Suprapubic skin (tissue), 4 donors: ENCODE data around the gene CYP2W1.
"Not testable (repeated sequence)": the region's sequence is repeated elsewhere in the genome, so short reads cannot be mapped to it uniquely, and the experiment has no call there.

Experiments
- EP300 ChIP-seq: sonication (generic); formaldehyde crosslinking; IDR thresholded peaks from one replicate; pipeline ENCODE4 v1.6.1; 2017; ENCODE audit warnings: antibody characterized with exemption
- POLR2A ChIP-seq, 2 donors: fragments of 450-650 bp; IDR thresholded peaks; one replicate each; pipeline ENCODE4 v1.6.1; 2017; ENCODE audit warnings: antibody characterized with exemption in 2 of 2, mild to moderate bottlenecking in 2 of 2, moderate library complexity in 2 of 2
- POLR2AphosphoS5 ChIP-seq, 3 donors: sonication (generic); formaldehyde crosslinking; IDR thresholded peaks; one replicate each; pipeline ENCODE4 v1.6.1; 2017; ENCODE audit warnings: antibody characterized with exemption in 3 of 3
- TF ChIP-seq, protein P1 (sequence below), 2 donors: fragments of 200-600 bp in 1 of 2; fragments of 450-650 bp in 1 of 2; sonication (generic) in 1 of 2; IDR thresholded peaks; one replicate each; pipeline ENCODE4 v1.5.1; 2016 to 2019; ENCODE audit warnings: antibody characterized with exemption in 2 of 2, mild to moderate bottlenecking in 1 of 2, moderate library complexity in 1 of 2

DNA sequence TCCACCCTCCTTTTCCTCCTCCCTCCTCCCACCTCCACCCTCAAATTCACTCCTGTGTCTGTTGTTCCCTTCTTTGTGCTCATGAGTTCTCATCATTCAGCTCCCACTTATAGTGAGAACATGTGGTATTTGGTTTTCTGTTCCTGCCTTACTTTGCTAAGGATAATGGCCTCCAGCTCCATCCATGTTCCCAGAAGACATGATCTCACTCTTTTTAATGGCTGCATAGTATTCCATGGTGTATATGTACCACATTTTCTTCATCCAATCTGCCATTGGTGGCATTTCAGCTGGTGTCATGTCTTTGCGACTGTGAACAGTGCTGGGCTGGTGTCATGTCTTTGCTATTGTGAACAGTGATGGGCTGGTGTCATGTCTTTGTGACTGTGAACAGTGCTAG, 51.8 kb downstream of the CYP2W1 start:
- TF ChIP-seq, protein P1, sequence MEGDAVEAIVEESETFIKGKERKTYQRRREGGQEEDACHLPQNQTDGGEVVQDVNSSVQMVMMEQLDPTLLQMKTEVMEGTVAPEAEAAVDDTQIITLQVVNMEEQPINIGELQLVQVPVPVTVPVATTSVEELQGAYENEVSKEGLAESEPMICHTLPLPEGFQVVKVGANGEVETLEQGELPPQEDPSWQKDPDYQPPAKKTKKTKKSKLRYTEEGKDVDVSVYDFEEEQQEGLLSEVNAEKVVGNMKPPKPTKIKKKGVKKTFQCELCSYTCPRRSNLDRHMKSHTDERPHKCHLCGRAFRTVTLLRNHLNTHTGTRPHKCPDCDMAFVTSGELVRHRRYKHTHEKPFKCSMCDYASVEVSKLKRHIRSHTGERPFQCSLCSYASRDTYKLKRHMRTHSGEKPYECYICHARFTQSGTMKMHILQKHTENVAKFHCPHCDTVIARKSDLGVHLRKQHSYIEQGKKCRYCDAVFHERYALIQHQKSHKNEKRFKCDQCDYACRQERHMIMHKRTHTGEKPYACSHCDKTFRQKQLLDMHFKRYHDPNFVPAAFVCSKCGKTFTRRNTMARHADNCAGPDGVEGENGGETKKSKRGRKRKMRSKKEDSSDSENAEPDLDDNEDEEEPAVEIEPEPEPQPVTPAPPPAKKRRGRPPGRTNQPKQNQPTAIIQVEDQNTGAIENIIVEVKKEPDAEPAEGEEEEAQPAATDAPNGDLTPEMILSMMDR (IDR thresholded peaks at IDR 0.05): not testable (repeated sequence)
- TF ChIP-seq EP300; POLR2AphosphoS5 (IDR thresholded peaks at IDR 0.05); POLR2A (IDR thresholded peaks at IDR 0.05): not testable (repeated sequence)
